ENCODE results near the gene SORBS1. TPM values are rescaled to one million over a fixed set of nuclear protein-coding genes. Genes with fewer than 3 reads are reported as not detected.

SORBS1 gene
- total and polyA plus RNA-seq, 2 of the 13 experiments (the other 11 are each of a cell fraction or from before 2014, with no cell fraction given) = 16.8 to 39.8 TPM

- H3K9me3 ChIP-seq (ENCODE audit: low read length) = no peaks in the 10 kb centered on the region
- ATAC-seq (no peak), DNase-seq (ENCODE audit: low spot score) (no peak), FAIRE-seq (no peak)
- intact Hi-C loops (cut with micrococcal nuclease; ENCODE audit: unreplicated experiment) = no loop called here
- ChIA-PET CTCF (ENCODE audit: low intra/inter-chr PET ratio, low total read pairs) (no interaction called here), POLR2A (interaction anchor here (1.0 kb wide), 1 partner anchor 18 kb away, joined by 5 read pairs; no protein-coding TSS in a partner anchor)
- H3K27me3 ChIP-seq (ENCODE audit: control insufficient read depth in 1 of 2, insufficient read depth in 2 of 2, low read length in 2 of 2) = no peaks in the 10 kb centered on the region; a peak in 1 of 5 replicates
- BruUV-seq (replicated peaks) = no TSS peak
- peak overlapping the region; percentile 99 for H3K4me2 ChIP-seq (ENCODE audit: low read depth, low read length)
- no peaks in the 10 kb centered on the region; the same call in 1 of the 2 replicates for H4K20me1 ChIP-seq (ENCODE audit: insufficient read depth, low read length)
- no peak overlapping the region for H2AFZ ChIP-seq (ENCODE audit: low read length)
- in situ Hi-C loops (cut with HindIII; ENCODE audit: extremely low pct_ligation_motif_present, low pct_unique_long_range_greater_than_20kb) = loop anchor here (25.0 kb wide), 1 partner anchor 121 kb away; no protein-coding TSS in a partner anchor
- peaks cover 0 to 2% of the 10 kb centered on the region in 2 experiments; a peak in 1 of 5 replicates for H3K36me3 ChIP-seq (replicated peaks in 1 of 2; ENCODE audit: control insufficient read depth in 1 of 2, insufficient read depth in 2 of 2, low read length in 2 of 2)
- peak overlapping the region; percentile 27; the same call in 1 of the 2 replicates for H3K9ac ChIP-seq (ENCODE audit: insufficient read depth, low read depth, low read length)
- TF ChIP-seq SIX4 (CRISPR knock-in tag; IDR thresholded peaks at IDR 0.05) (no peak), SKI (IDR thresholded peaks at IDR 0.05; ENCODE audit: partially characterized antibody) (no peak), SOX6 (IDR thresholded peaks at IDR 0.05) (no peak), SOX6 (CRISPR knock-in tag; IDR thresholded peaks at IDR 0.05) (peak; percentile 51; the same call in 1 of the 2 replicates), ZNF276 (CRISPR knock-in tag; IDR thresholded peaks at IDR 0.05; ENCODE audit: low read depth) (no peak), CTCF (CRISPR knock-in tag; IDR thresholded peaks at IDR 0.05) (peak; percentile 61), SAP130 (CRISPR knock-in tag; IDR thresholded peaks at IDR 0.05; ENCODE audit: low read depth) (0 out of 2 replicates have a peak, but pooled peaks have one; percentile 9), STAG1 (CRISPR knock-in tag; IDR thresholded peaks at IDR 0.05) (peak; percentile 55), TEAD3 (CRISPR knock-in tag; optimal IDR thresholded peaks at IDR 0.05; ENCODE audit: borderline replicate concordance) (no peak), CEBPB (IDR thresholded peaks at IDR 0.05; ENCODE audit: borderline replicate concordance, low read depth, low read length) (peak; percentile 82), SOX13 (IDR thresholded peaks at IDR 0.05) (no peak), SOX13 (CRISPR knock-in tag; conservative IDR thresholded peaks at IDR 0.05 in 1 of 2, IDR thresholded peaks at IDR 0.05 in 1 of 2) (peak in 1 of 2 experiments; percentile 47; a peak in 2 of 4 replicates), CEBPG (CRISPR knock-in tag; IDR thresholded peaks at IDR 0.05) (peak; percentile 42; the same call in 1 of the 2 replicates)
- peaks cover 59% of the 10 kb centered on the region for H3K79me2 ChIP-seq (ENCODE audit: insufficient read depth, low read length)
- WGBS (ENCODE audit: low lambda C conversion rate) = 75% methylated on average over 1 of the region's 1 CpG
- no peak overlapping the region for H3K27ac ChIP-seq (ENCODE audit: extremely low read length, insufficient read depth, low read length)
- H3K4me1 ChIP-seq (ENCODE audit: insufficient read depth, low read length) = peaks cover 83% of the 10 kb centered on the region
- peak overlapping the region; percentile 33 to 91 (median 82); a peak in 5 of 6 replicates for H3K4me3 ChIP-seq (replicated peaks in 1 of 3; ENCODE audit: insufficient read depth in 1 of 3, low read depth in 2 of 3, low read length in 3 of 3)
Observed at GRCh38 chr10:95558593-95559320, 2.4 kb downstream of the SORBS1 start.
